Activated T-helper 1 cell treated with anti-CD3 and anti-CD28 coated beads, Interleukin-12 subunit alpha, Interleukin-12 subunit beta, Interleukin-2, Interleukin-4 antibody, amounts not matched to agents 30 ng/mL and 10 ng/mL and 1 ng/mL, durations not matched to agents 14 hours and 24 hours and 36 hours (primary cell): ENCODE measurements around the gene ACSM5. TPM values are rescaled to one million over a fixed set of nuclear protein-coding genes. Genes with fewer than 3 reads are reported as not detected.

Experiments used
- DNase-seq: peaks from one replicate; pipeline ENCODE4 v3.0.0; 2021; ENCODE audit warnings: low spot score
- H3K27ac Mint-ChIP-seq: one replicate; pipeline ENCODE4 v1.8.0; 2021; ENCODE audit warnings: mild to moderate bottlenecking, mixed read lengths
- H3K27me3 Mint-ChIP-seq: one replicate; pipeline ENCODE4 v1.8.0; 2022; ENCODE audit warnings: mild to moderate bottlenecking, moderate library complexity, mixed read lengths; ENCODE audit not compliant: insufficient read depth
- H3K36me3 Mint-ChIP-seq: one replicate; pipeline ENCODE4 v1.8.0; 2021; ENCODE audit warnings: low read depth, mixed read lengths
- H3K4me1 Mint-ChIP-seq: one replicate; pipeline ENCODE4 v1.8.0; 2021; ENCODE audit warnings: low read depth, mixed read lengths
- H3K4me3 Mint-ChIP-seq: one replicate; pipeline ENCODE4 v1.8.0; 2021; ENCODE audit warnings: mild to moderate bottlenecking, moderate library complexity, mixed read lengths
- H3K9me3 Mint-ChIP-seq: one replicate; pipeline ENCODE4 v1.8.0; 2021; ENCODE audit warnings: mixed read lengths
- intact Hi-C: fragments of 100-400 bp; cut with micrococcal nuclease; formaldehyde crosslinking; loops from one replicate; pipeline ENCODE4 v1.15.1; 2024
- total RNA-seq: library from RNA; stranded (reverse); gene quantifications from 2 replicates; pipeline ENCODE4 v1.2.3, GENCODE V29; 2022

Gene ACSM5, protein sequence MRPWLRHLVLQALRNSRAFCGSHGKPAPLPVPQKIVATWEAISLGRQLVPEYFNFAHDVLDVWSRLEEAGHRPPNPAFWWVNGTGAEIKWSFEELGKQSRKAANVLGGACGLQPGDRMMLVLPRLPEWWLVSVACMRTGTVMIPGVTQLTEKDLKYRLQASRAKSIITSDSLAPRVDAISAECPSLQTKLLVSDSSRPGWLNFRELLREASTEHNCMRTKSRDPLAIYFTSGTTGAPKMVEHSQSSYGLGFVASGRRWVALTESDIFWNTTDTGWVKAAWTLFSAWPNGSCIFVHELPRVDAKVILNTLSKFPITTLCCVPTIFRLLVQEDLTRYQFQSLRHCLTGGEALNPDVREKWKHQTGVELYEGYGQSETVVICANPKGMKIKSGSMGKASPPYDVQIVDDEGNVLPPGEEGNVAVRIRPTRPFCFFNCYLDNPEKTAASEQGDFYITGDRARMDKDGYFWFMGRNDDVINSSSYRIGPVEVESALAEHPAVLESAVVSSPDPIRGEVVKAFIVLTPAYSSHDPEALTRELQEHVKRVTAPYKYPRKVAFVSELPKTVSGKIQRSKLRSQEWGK
- not detected in 2 replicates for total RNA-seq

DNA sequence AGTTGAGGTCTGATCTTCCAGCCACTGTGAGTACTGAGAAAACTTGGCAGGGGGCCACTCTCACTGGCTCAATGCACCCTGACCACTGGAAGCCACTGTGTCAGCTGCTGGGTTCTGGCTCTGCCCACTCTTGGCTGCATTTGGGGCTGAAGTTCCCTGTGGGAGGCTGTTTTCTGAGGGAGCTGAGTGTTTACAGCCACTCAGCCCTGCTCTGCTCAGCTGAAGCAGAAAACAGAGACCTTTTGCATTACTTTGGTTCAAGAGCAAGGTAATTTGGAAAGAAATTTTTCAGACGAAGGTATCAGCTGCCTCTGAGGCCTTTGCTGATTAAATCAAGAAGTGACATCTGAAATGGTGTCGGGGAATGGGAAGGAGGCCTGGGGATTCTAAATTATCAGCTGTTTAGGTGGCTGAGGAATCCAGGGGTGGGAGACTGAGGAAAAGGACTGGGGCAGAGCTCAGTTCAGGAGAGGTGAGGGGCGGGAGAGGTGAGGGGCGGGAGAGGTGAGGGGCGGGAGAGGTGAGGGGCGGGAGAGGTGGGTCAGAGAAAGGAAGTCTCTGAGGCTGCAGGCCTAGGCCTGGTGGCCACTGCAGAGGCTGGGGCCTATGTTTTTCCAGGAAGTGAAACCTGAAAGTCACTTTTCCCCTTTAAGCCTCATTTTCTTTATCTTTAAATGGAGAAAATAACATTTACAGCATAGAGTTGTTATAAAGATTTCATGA is at the start of gene ACSM5:
ACSM5 (plus strand) TSS at position 137 of the 723 bp plus-strand sequence. CDS start 1,951 bp downstream, outside the sequence.
- intact Hi-C loops: no loop called here
- no peaks in the 10 kb centered on the region for H3K4me1 Mint-ChIP-seq
- H3K27ac Mint-ChIP-seq: no peak within 1 kb of the TSS
- no peak for DNase-seq
- H3K9me3 Mint-ChIP-seq: no peaks in the 10 kb centered on the region
- H3K27me3 Mint-ChIP-seq: peaks cover 2% of the 10 kb centered on the region
- H3K4me3 Mint-ChIP-seq: no peak within 1 kb of the TSS
- no peaks in the 10 kb centered on the region for H3K36me3 Mint-ChIP-seq

DNA sequence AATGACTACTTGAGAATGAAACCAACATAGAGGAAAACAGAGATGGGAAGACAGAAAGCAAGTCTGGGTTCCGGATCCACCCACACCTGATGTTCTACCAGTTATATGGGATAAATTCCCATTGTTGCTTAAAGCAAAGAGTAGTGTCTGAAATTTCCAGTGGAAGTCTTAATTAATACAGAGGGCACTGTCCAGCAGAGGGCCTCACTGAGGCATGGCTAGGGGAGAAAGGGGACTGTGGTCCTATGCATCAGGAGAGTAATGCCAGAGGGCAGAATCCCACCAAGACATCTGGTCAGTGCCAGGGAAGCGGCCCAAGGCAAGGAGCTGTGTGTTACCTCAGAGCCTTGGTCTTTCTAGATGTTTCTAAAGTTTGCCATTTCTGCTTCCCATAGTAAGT is 49.3 kb upstream of the ACSM5 start:
- no peaks in the 10 kb centered on the region for H3K4me1 Mint-ChIP-seq
- H3K4me3 Mint-ChIP-seq: no peak overlapping the region
- H3K27ac Mint-ChIP-seq: no peak overlapping the region
- no peak for DNase-seq
- H3K27me3 Mint-ChIP-seq: no peaks in the 10 kb centered on the region
- intact Hi-C loops: no loop called here
- no peaks in the 10 kb centered on the region for H3K36me3 Mint-ChIP-seq
- no peaks in the 10 kb centered on the region for H3K9me3 Mint-ChIP-seq

DNA sequence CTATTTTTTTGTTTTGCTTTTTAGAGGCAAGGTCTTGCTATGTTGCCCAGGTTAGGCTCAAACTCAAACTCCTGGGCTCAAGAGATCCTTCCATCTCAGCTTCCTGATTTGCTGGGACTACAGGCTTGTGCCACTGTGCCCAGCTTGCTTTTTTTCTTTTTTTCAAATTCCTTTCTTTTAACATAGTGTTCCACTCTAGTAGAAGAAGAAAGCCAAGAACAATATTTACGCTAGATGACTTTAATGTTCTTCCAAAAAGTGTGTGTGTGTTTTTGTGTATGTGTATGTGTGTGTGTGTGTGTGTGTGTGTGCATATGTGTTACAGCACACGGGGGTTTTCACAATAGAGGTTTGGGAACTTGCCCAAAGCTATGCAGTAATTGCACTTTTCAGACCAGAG is 46.1 kb upstream of the ACSM5 start:
- intact Hi-C loops: no loop called here
- no peak overlapping the region for H3K27ac Mint-ChIP-seq
- no peak overlapping the region for H3K4me3 Mint-ChIP-seq
- no peaks in the 10 kb centered on the region for H3K36me3 Mint-ChIP-seq
- DNase-seq: no peak
- H3K4me1 Mint-ChIP-seq: no peaks in the 10 kb centered on the region
- no peaks in the 10 kb centered on the region for H3K27me3 Mint-ChIP-seq
- no peaks in the 10 kb centered on the region for H3K9me3 Mint-ChIP-seq

DNA sequence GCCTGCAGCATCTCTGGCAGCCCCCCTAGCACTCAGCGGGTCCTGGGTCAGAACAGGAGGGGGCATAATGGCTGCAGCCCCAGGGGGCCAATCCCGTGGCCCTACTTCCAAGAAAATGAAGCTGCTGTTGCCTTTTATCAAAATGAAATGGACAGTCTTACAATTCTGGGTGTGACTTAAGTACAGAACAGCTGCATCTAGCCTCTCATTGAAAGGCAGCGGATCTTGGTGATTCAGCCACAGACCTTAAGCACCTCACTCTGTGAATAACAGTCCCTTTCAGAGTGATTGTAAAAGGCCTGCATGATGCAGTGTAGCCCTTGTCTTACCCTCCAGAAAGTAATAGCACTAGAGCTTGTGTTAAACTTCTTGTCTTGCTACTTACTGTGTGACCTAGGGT is 45.3 kb upstream of the ACSM5 start:
- intact Hi-C loops: no loop called here
- no peak overlapping the region for H3K4me3 Mint-ChIP-seq
- H3K4me1 Mint-ChIP-seq: no peaks in the 10 kb centered on the region
- H3K9me3 Mint-ChIP-seq: no peaks in the 10 kb centered on the region
- DNase-seq: no peak
- no peaks in the 10 kb centered on the region for H3K27me3 Mint-ChIP-seq
- no peaks in the 10 kb centered on the region for H3K36me3 Mint-ChIP-seq
- H3K27ac Mint-ChIP-seq: no peak overlapping the region

DNA sequence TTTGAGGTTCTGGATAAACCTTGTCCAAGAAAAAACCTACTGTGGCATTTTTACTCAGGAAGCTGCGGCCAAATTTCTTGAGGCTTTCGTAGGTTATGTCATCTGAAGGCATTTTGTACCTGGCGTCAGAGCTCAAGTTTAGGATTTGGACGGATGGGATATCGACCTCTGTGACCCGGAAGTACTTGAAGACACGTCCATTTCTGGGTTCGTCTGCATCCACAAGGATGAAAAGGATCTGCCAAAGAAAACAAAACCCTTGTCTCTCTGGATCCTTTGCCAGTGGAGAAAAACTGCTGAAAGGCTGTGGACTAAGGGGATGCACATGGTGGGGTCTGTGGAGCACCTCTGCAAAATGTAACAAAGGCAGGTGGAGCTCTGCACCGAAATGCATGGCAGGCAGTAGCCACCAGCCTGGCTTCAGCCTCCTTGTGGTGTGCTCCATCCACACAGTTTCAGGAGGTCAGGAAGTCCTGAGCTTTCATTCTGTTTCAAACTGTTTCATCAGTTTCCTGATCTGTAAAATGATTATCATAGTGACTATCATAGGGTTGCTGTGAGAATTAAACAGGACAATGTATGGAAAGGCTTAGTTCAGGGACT is 39.8 kb upstream of the ACSM5 start:
- DNase-seq: no peak
- Mint-ChIP-seq H3K4me1 (no peaks in the 10 kb centered on the region), H3K27me3 (no peaks in the 10 kb centered on the region), H3K27ac (no peak overlapping the region), H3K9me3 (no peaks in the 10 kb centered on the region), H3K4me3 (no peak overlapping the region), H3K36me3 (no peaks in the 10 kb centered on the region)
- intact Hi-C loops: no loop called here

DNA sequence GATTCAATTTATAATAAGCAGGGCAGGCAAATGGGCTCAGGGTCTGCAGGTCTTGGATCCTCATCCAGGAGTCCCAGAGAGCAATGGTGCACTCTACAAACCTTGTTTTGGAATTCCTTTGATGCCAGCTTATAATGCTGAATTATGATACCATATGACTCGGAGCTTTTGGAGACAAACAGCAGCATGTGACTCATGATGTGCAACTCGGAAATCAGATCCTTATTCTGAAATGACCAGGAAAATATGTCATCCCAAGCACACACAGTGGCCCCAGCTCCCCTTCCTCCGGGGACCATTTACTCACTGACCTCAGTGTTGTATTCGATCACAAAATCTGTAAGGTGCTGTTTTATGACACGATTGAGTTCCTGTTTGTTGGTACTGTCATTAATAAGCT is 36.6 kb upstream of the ACSM5 start:
- Mint-ChIP-seq H3K9me3 (no peaks in the 10 kb centered on the region), H3K4me1 (no peaks in the 10 kb centered on the region), H3K36me3 (no peaks in the 10 kb centered on the region), H3K27ac (no peak overlapping the region), H3K27me3 (peaks cover 1% of the 10 kb centered on the region), H3K4me3 (no peak overlapping the region)
- intact Hi-C loops: no loop called here
- no peak for DNase-seq

DNA sequence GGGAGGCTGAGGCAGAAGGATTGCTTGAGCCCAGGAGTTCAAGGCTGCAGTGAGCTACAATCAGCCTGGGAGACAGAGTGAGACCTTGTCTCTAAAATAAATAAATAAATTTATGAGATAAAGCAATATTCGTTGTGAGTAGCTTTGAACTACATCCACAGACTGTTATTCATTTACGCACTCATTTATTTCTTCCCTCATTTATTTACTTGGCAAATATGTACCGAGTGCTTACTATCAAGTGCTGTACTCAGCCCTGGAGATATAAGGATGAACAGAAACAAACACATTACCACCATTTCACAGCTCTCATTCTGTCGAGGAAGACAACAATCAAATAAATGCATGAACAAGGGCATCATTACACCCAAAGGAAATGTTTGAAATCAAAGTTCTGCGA is 32.2 kb upstream of the ACSM5 start:
- Mint-ChIP-seq H3K4me3 (no peak overlapping the region), H3K27ac (no peak overlapping the region), H3K36me3 (no peaks in the 10 kb centered on the region), H3K9me3 (no peaks in the 10 kb centered on the region), H3K27me3 (peaks cover 1% of the 10 kb centered on the region), H3K4me1 (no peaks in the 10 kb centered on the region)
- intact Hi-C loops: no loop called here
- DNase-seq: no peak

DNA sequence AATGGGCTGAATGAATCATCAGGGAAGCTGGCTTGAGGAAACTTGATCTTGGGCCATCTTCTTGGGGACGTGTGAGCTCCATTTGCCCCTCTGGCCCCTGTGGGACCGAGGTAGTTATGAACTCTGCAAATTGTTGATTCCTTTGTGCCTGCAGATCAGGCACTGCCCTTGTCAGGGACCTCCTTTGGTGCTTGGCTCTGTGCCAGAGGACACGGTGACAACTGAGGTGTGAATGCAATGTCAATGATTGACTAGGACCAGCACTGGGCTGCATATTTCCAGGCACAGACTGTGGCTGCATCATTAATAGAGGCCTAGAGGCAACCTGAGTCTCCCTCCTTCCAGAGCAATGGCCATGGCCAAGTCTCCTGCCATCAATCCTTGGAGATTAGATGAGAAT is 28.6 kb upstream of the ACSM5 start:
- Mint-ChIP-seq H3K27ac (no peak overlapping the region), H3K27me3 (peaks cover 1% of the 10 kb centered on the region), H3K4me3 (no peak overlapping the region), H3K4me1 (no peaks in the 10 kb centered on the region), H3K9me3 (no peaks in the 10 kb centered on the region), H3K36me3 (no peaks in the 10 kb centered on the region)
- intact Hi-C loops: no loop called here
- no peak for DNase-seq

DNA sequence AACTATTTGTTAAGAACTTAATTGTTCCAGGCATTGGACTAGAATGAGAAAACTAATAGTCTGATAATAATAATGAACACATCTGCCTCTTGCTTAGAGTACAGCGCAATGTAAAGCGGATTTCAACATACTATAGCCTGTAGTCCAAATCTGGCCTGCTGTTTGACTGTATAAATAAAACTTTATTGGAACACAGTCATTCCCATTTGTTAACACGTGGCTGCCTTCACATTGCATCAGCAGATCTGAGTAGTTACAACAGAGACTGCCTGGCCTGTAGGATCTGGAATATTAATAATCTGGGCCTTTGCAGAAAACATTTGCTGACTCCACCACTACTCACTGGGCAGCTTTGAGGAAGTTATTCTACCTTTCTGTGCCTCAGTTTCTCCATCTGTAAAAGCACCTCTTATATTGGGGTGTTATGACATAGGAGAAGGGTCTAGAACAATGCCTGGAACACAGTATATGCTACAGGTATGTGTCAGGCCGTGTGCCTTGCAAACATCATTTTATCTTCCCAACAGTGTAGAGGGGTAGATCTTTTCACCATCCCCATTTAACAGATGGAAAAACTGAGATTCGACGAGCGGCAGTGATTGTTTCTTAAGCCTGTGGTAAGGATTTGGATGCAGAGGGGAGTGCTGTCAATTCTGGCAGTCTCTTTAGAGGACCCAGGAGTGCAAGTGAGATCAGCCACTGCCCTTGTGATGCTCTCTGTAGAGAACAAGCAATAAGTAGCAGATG is 27.0 kb upstream of the ACSM5 start:
- Mint-ChIP-seq H3K27ac (no peak overlapping the region), H3K27me3 (peaks cover 3% of the 10 kb centered on the region), H3K4me3 (no peak overlapping the region), H3K36me3 (no peaks in the 10 kb centered on the region), H3K9me3 (no peaks in the 10 kb centered on the region), H3K4me1 (no peaks in the 10 kb centered on the region)
- intact Hi-C loops: no loop called here
- DNase-seq: no peak

DNA sequence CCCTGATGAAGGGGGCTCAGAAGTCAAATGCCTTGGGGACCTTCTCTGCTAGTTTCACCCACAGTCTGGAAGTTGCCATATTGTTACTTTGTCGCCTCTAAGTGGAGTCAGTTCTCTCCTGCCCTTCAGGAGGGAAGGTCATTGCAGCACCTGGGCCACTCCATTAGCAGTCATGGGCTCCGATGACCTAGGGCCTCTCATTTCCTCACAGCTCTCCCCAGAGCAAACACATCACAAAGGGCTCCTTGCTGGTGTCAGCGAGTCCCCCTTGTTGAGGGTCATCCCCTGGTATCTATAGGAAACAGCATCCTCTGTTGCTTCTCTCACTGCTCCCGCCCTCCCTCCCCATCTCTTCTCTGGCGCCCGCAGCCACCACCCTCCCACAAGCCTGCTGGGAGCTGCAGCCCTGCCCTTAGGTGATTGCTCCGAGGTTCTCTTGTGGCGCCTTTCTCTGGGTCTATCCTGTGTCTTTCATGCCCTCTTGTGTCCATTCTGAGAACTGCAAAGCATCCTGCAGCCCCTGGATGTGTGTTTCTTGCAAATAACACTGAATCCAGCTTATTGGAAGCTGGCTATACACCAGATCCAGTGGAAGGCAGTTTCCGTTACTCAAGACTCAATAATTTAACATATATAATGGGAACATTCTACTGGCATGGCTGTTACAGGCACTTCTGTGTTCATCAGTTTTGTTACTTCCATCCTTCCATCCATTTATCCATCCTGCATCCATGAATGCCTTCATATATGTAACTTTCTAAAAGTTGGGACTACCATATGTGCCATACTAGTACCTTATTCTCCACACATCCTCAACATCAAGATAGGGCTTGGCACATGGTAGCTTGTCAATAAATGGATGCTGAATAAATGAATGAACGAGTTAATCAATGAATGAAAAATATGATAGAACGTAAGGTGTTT is 26.0 kb upstream of the ACSM5 start:
- no peaks in the 10 kb centered on the region for H3K36me3 Mint-ChIP-seq
- H3K27ac Mint-ChIP-seq: no peak overlapping the region
- H3K9me3 Mint-ChIP-seq: no peaks in the 10 kb centered on the region
- no peak overlapping the region for H3K4me3 Mint-ChIP-seq
- peaks cover 3% of the 10 kb centered on the region for H3K27me3 Mint-ChIP-seq
- intact Hi-C loops: no loop called here
- DNase-seq: peak; percentile 23
- H3K4me1 Mint-ChIP-seq: no peaks in the 10 kb centered on the region

DNA sequence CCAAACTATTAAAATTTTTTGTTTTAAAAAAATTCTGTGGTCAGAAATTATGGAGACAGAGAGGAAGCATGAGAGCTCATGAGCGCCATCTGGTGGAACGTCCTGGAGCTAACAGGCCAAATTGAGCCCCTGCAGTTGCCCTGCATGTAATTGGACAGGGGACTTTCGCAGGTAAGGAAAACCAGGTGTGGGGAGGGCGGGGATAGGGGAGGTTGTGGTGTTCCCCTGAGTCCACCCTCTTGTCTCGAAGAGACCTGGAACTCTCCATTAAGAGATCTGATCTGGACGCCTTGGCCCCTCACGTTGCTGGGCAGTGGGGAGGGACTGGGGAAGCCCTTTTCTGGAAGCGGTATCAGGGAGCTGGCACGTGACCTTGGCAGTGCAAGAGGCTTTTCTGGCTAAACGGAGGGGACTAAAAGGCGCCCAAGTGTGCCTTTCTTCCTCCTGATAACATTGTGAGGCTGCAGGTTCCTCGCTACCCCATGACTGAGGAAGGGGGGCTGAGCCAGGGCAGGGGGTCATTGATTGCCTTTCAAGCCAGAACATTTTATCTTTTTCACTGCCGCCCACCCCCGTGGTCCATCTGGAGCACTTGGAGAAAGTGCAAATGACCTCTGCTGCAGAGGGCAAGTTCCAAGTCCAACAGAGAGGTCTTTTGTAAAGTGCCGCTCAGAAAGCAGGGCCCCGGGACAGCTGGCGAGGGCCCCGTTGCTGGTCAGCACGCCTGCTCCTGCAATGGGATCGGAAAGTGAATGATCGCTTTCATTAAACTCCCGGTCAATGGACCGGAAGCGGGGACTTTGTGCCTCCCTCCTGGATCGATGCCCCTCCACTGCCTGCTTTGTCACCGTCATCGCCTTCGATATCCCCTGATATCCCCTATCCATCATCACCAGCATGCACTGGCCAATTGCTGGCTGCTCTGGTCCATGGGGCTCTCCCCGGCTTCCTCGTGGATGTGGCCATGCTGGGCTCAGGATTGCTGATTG is 23.2 kb upstream of the ACSM5 start:
- Mint-ChIP-seq H3K36me3 (no peaks in the 10 kb centered on the region), H3K9me3 (no peaks in the 10 kb centered on the region), H3K27me3 (peaks cover 3% of the 10 kb centered on the region), H3K4me1 (no peaks in the 10 kb centered on the region), H3K27ac (no peak overlapping the region), H3K4me3 (no peak overlapping the region)
- intact Hi-C loops: loop anchor here (1.0 kb wide), 1 partner anchor 479 kb away; no protein-coding TSS in a partner anchor
- peak; percentile 12 for DNase-seq
